ENCODE data around the gene ARHGAP26. TPM values are rescaled to one million over a fixed set of nuclear protein-coding genes. Genes with fewer than 3 reads are reported as not detected.

The ARHGAP26 gene
- total and polyA plus RNA-seq, 2 experiments from 2014 or later, result 9.5 to 16.8 TPM

DNA sequence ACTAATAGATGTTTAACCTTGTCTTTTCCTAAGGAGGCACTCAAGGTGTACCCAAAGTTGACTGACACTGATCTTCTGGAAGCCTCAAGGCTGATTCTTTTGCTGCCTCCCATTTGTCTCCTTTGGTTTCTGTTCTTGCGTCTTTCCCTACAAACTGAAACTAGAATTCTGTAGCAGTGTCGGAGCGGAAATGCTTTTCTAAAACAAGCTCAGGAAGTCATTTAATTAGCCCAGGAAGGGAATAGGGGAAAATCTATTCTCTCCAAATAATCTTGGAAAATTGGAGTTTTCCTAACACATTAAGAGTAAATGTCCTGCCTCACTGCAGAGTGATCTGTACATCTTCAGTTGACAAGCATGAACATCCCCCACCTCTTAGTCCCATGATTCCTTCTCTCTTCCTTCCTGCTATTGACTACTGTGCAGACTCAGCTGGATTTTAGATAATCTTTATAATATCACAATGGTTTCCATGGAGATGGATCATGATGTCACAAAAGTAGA lies 450.6 kb downstream of the ARHGAP26 start:
- no peaks in the 10 kb centered on the region; the same call in 2 of the 3 replicates for H3K4me1 Mint-ChIP-seq
- peaks cover 3% of the 10 kb centered on the region for H3K27me3 Mint-ChIP-seq (ENCODE audit: insufficient read depth, low read depth, poor library complexity)
- Histone ChIP-seq H3K4me2 (no peak overlapping the region), H3F3A (replicated peaks; ENCODE audit: low read depth) (no peaks in the 10 kb centered on the region), H3K79me2 (replicated peaks; ENCODE audit: insufficient read depth) (no peaks in the 10 kb centered on the region), H3K36me3 (ENCODE audit: insufficient read depth) (peaks cover 7% of the 10 kb centered on the region; the same call in 1 of the 2 replicates), H3K27ac (ENCODE audit: low read depth) (no peak overlapping the region), H3K27me3 (ENCODE audit: insufficient read depth) (no peaks in the 10 kb centered on the region), H3K4me3 (no peak overlapping the region), H3K4me1 (ENCODE audit: insufficient read depth) (no peaks in the 10 kb centered on the region), H4K20me1 (replicated peaks; ENCODE audit: insufficient read depth) (no peaks in the 10 kb centered on the region; the same call in 1 of the 2 replicates), H2AFZ (no peak overlapping the region), H3K9me2 (ENCODE audit: insufficient read depth) (no peaks in the 10 kb centered on the region)
- TF ChIP-seq, protein P1, sequence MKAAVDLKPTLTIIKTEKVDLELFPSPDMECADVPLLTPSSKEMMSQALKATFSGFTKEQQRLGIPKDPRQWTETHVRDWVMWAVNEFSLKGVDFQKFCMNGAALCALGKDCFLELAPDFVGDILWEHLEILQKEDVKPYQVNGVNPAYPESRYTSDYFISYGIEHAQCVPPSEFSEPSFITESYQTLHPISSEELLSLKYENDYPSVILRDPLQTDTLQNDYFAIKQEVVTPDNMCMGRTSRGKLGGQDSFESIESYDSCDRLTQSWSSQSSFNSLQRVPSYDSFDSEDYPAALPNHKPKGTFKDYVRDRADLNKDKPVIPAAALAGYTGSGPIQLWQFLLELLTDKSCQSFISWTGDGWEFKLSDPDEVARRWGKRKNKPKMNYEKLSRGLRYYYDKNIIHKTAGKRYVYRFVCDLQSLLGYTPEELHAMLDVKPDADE (IDR thresholded peaks at IDR 0.05), result no peak
- TF ChIP-seq ZNF331 (CRISPR knock-in tag; IDR thresholded peaks at IDR 0.05; ENCODE audit: low read depth), result no peak
- TF ChIP-seq JUNB (IDR thresholded peaks at IDR 0.05; ENCODE audit: unreplicated experiment), result no peak
- TF ChIP-seq NANOG (IDR thresholded peaks at IDR 0.05; ENCODE audit: borderline replicate concordance), result no peak
- no peak for TF ChIP-seq ZNF114 (CRISPR knock-in tag; IDR thresholded peaks at IDR 0.05)
- TF ChIP-seq, protein P2, sequence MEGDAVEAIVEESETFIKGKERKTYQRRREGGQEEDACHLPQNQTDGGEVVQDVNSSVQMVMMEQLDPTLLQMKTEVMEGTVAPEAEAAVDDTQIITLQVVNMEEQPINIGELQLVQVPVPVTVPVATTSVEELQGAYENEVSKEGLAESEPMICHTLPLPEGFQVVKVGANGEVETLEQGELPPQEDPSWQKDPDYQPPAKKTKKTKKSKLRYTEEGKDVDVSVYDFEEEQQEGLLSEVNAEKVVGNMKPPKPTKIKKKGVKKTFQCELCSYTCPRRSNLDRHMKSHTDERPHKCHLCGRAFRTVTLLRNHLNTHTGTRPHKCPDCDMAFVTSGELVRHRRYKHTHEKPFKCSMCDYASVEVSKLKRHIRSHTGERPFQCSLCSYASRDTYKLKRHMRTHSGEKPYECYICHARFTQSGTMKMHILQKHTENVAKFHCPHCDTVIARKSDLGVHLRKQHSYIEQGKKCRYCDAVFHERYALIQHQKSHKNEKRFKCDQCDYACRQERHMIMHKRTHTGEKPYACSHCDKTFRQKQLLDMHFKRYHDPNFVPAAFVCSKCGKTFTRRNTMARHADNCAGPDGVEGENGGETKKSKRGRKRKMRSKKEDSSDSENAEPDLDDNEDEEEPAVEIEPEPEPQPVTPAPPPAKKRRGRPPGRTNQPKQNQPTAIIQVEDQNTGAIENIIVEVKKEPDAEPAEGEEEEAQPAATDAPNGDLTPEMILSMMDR (conservative IDR thresholded peaks at IDR 0.05; ENCODE audit: low read depth in 2 of 2), result no peak
- TF ChIP-seq STAT1 (IDR thresholded peaks at IDR 0.05; ENCODE audit: unreplicated experiment), result no peak
- no peak for TF ChIP-seq CREB1 (CRISPR knock-in tag; IDR thresholded peaks at IDR 0.05; ENCODE audit: low read depth)
- no peak for TF ChIP-seq EZH2 (IDR thresholded peaks at IDR 0.05; ENCODE audit: low read depth, unreplicated experiment)
- TF ChIP-seq, protein P3, sequence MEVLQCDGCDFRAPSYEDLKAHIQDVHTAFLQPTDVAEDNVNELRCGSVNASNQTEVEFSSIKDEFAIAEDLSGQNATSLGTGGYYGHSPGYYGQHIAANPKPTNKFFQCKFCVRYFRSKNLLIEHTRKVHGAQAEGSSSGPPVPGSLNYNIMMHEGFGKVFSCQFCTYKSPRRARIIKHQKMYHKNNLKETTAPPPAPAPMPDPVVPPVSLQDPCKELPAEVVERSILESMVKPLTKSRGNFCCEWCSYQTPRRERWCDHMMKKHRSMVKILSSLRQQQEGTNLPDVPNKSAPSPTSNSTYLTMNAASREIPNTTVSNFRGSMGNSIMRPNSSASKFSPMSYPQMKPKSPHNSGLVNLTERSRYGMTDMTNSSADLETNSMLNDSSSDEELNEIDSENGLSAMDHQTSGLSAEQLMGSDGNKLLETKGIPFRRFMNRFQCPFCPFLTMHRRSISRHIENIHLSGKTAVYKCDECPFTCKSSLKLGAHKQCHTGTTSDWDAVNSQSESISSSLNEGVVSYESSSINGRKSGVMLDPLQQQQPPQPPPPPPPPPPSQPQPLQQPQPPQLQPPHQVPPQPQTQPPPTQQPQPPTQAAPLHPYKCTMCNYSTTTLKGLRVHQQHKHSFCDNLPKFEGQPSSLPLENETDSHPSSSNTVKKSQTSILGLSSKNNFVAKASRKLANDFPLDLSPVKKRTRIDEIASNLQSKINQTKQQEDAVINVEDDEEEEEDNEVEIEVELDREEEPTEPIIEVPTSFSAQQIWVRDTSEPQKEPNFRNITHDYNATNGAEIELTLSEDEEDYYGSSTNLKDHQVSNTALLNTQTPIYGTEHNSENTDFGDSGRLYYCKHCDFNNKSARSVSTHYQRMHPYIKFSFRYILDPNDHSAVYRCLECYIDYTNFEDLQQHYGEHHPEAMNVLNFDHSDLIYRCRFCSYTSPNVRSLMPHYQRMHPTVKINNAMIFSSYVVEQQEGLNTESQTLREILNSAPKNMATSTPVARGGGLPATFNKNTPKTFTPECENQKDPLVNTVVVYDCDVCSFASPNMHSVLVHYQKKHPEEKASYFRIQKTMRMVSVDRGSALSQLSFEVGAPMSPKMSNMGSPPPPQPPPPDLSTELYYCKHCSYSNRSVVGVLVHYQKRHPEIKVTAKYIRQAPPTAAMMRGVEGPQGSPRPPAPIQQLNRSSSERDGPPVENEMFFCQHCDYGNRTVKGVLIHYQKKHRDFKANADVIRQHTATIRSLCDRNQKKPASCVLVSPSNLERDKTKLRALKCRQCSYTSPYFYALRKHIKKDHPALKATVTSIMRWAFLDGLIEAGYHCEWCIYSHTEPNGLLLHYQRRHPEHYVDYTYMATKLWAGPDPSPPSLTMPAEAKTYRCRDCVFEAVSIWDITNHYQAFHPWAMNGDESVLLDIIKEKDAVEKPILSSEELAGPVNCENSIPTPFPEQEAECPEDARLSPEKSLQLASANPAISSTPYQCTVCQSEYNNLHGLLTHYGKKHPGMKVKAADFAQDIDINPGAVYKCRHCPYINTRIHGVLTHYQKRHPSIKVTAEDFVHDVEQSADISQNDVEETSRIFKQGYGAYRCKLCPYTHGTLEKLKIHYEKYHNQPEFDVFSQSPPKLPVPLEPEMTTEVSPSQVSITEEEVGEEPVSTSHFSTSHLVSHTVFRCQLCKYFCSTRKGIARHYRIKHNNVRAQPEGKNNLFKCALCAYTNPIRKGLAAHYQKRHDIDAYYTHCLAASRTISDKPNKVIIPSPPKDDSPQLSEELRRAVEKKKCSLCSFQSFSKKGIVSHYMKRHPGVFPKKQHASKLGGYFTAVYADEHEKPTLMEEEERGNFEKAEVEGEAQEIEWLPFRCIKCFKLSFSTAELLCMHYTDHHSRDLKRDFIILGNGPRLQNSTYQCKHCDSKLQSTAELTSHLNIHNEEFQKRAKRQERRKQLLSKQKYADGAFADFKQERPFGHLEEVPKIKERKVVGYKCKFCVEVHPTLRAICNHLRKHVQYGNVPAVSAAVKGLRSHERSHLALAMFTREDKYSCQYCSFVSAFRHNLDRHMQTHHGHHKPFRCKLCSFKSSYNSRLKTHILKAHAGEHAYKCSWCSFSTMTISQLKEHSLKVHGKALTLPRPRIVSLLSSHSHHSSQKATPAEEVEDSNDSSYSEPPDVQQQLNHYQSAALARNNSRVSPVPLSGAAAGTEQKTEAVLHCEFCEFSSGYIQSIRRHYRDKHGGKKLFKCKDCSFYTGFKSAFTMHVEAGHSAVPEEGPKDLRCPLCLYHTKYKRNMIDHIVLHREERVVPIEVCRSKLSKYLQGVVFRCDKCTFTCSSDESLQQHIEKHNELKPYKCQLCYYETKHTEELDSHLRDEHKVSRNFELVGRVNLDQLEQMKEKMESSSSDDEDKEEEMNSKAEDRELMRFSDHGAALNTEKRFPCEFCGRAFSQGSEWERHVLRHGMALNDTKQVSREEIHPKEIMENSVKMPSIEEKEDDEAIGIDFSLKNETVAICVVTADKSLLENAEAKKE (CRISPR knock-in tag; IDR thresholded peaks at IDR 0.05), result no peak
- TF ChIP-seq EZH2phosphoT487 (IDR thresholded peaks at IDR 0.05; ENCODE audit: unreplicated experiment), result no peak
- no peak for TF ChIP-seq POLR2AphosphoS5 (IDR thresholded peaks at IDR 0.05; ENCODE audit: low read depth)
- TF ChIP-seq, protein P4, sequence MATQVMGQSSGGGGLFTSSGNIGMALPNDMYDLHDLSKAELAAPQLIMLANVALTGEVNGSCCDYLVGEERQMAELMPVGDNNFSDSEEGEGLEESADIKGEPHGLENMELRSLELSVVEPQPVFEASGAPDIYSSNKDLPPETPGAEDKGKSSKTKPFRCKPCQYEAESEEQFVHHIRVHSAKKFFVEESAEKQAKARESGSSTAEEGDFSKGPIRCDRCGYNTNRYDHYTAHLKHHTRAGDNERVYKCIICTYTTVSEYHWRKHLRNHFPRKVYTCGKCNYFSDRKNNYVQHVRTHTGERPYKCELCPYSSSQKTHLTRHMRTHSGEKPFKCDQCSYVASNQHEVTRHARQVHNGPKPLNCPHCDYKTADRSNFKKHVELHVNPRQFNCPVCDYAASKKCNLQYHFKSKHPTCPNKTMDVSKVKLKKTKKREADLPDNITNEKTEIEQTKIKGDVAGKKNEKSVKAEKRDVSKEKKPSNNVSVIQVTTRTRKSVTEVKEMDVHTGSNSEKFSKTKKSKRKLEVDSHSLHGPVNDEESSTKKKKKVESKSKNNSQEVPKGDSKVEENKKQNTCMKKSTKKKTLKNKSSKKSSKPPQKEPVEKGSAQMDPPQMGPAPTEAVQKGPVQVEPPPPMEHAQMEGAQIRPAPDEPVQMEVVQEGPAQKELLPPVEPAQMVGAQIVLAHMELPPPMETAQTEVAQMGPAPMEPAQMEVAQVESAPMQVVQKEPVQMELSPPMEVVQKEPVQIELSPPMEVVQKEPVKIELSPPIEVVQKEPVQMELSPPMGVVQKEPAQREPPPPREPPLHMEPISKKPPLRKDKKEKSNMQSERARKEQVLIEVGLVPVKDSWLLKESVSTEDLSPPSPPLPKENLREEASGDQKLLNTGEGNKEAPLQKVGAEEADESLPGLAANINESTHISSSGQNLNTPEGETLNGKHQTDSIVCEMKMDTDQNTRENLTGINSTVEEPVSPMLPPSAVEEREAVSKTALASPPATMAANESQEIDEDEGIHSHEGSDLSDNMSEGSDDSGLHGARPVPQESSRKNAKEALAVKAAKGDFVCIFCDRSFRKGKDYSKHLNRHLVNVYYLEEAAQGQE (IDR thresholded peaks at IDR 0.05; ENCODE audit: unreplicated experiment), result no peak
- no peaks in the 10 kb centered on the region for H3K36me3 Mint-ChIP-seq (ENCODE audit: low read depth)
- ATAC-seq (no peak), DNase-seq (ENCODE audit: low spot score) (no peak)
- no peak overlapping the region for H3K4me3 Mint-ChIP-seq
- no peaks in the 10 kb centered on the region for H3K9me3 Mint-ChIP-seq
- H3K27ac Mint-ChIP-seq, result no peak overlapping the region

Data from GM23338 (cell line).